ENCODE results near the gene TMEM33. TPM values are rescaled to one million over a fixed set of nuclear protein-coding genes. Genes with fewer than 3 reads are reported as not detected.

TMEM33 gene
- total and polyA plus RNA-seq, 2 experiments from 2014 or later, result 44.6 TPM

- Histone ChIP-seq H3F3A (ENCODE audit: insufficient read depth) (no peaks in the 10 kb centered on the region), H4K20me1 (ENCODE audit: insufficient read depth) (no peaks in the 10 kb centered on the region), H3K4me3 (no peak overlapping the region), H2AFZ (no peak overlapping the region), H3K9ac (no peak overlapping the region), H3K36me3 (ENCODE audit: low read depth) (no peaks in the 10 kb centered on the region), H3K79me2 (ENCODE audit: insufficient read depth) (no peaks in the 10 kb centered on the region), H3K9me3 (ENCODE audit: low read depth) (no peaks in the 10 kb centered on the region), H3K4me1 (ENCODE audit: insufficient read depth) (no peaks in the 10 kb centered on the region), H3K4me2 (ENCODE audit: unreplicated experiment) (no peak overlapping the region), H3K9me2 (ENCODE audit: insufficient read depth) (no peaks in the 10 kb centered on the region), H3K27ac (no peak overlapping the region), H3K27me3 (replicated peaks; ENCODE audit: insufficient read depth) (no peaks in the 10 kb centered on the region)
- DNase-seq, result no peak
- TF ChIP-seq EZH2 (IDR thresholded peaks at IDR 0.05; ENCODE audit: insufficient read depth, poor library complexity, severe bottlenecking) (no peak), EZH2phosphoT487 (IDR thresholded peaks at IDR 0.05; ENCODE audit: insufficient read depth, low read depth) (no peak)
- in situ Hi-C loops (cut with MboI), result no loop called here
- WGBS, 2 experiments (ENCODE audit: low coverage in 1 of 2, low lambda C conversion rate in 2 of 2, missing lambda C conversion rate in 2 of 2), result 54 to 65% methylated on average over 4 of the region's 4 CpGs
These were observed 7.3 kb upstream of the TMEM33 start for GRCh38 chr4:41927796-41928499.

GRCh38 chr4:41930139-41930831 is 4.9 kb upstream of the TMEM33 start:
- Histone ChIP-seq H4K20me1 (ENCODE audit: insufficient read depth) (no peaks in the 10 kb centered on the region), H3F3A (ENCODE audit: insufficient read depth) (no peaks in the 10 kb centered on the region), H3K9me3 (ENCODE audit: low read depth) (no peaks in the 10 kb centered on the region), H3K9ac (no peak overlapping the region), H2AFZ (no peak overlapping the region), H3K27ac (no peak overlapping the region), H3K4me2 (ENCODE audit: unreplicated experiment) (no peak overlapping the region), H3K4me3 (no peak overlapping the region), H3K27me3 (replicated peaks; ENCODE audit: insufficient read depth) (no peaks in the 10 kb centered on the region), H3K4me1 (ENCODE audit: insufficient read depth) (no peaks in the 10 kb centered on the region), H3K9me2 (ENCODE audit: insufficient read depth) (no peaks in the 10 kb centered on the region), H3K79me2 (ENCODE audit: insufficient read depth) (peaks cover 3% of the 10 kb centered on the region), H3K36me3 (ENCODE audit: low read depth) (no peaks in the 10 kb centered on the region)
- in situ Hi-C loops (cut with MboI), result no loop called here
- no peak for DNase-seq
- TF ChIP-seq EZH2phosphoT487 (IDR thresholded peaks at IDR 0.05; ENCODE audit: insufficient read depth, low read depth), result no peak
- TF ChIP-seq EZH2 (IDR thresholded peaks at IDR 0.05; ENCODE audit: insufficient read depth, poor library complexity, severe bottlenecking), result no peak
- 67 to 72% methylated on average over 7 of the region's 7 CpGs for WGBS, 2 experiments (ENCODE audit: low coverage in 1 of 2, low lambda C conversion rate in 2 of 2, missing lambda C conversion rate in 2 of 2)

- DNase-seq, result no peak
- no peaks in the 10 kb centered on the region for H3K27me3 ChIP-seq (replicated peaks; ENCODE audit: insufficient read depth)
- no peaks in the 10 kb centered on the region for H3K36me3 ChIP-seq (ENCODE audit: low read depth)
- no peaks in the 10 kb centered on the region for H3F3A ChIP-seq (ENCODE audit: insufficient read depth)
- in situ Hi-C loops (cut with MboI), result no loop called here
- H3K4me1 ChIP-seq (ENCODE audit: insufficient read depth), result peaks cover 15% of the 10 kb centered on the region; the same call in 1 of the 2 replicates
- H3K4me3 ChIP-seq, result no peak overlapping the region
- no peak overlapping the region for H2AFZ ChIP-seq
- 27 to 30% methylated on average over 3 of the region's 3 CpGs for WGBS, 2 experiments (ENCODE audit: low coverage in 1 of 2, low lambda C conversion rate in 2 of 2, missing lambda C conversion rate in 2 of 2)
- no peaks in the 10 kb centered on the region for H3K9me2 ChIP-seq (ENCODE audit: insufficient read depth)
- no peak overlapping the region for H3K4me2 ChIP-seq (ENCODE audit: unreplicated experiment)
- no peaks in the 10 kb centered on the region for H3K9me3 ChIP-seq (ENCODE audit: low read depth)
- no peaks in the 10 kb centered on the region for H4K20me1 ChIP-seq (ENCODE audit: insufficient read depth)
- TF ChIP-seq EZH2phosphoT487 (IDR thresholded peaks at IDR 0.05; ENCODE audit: insufficient read depth, low read depth), result no peak
- H3K9ac ChIP-seq, result no peak overlapping the region
- no peak overlapping the region for H3K27ac ChIP-seq
- peaks cover 31% of the 10 kb centered on the region for H3K79me2 ChIP-seq (ENCODE audit: insufficient read depth)
These were observed 2.2 kb upstream of the TMEM33 start for GRCh38 chr4:41932988-41933387.

- H2AFZ ChIP-seq, result peak overlapping the region; percentile 96
- in situ Hi-C loops (cut with MboI), result no loop called here
- H3K27ac ChIP-seq, result no peak overlapping the region
- peaks cover 41% of the 10 kb centered on the region for H3K79me2 ChIP-seq (ENCODE audit: insufficient read depth)
- peaks cover 2% of the 10 kb centered on the region; the same call in 1 of the 2 replicates for H3K36me3 ChIP-seq (ENCODE audit: low read depth)
- TF ChIP-seq EZH2phosphoT487 (IDR thresholded peaks at IDR 0.05; ENCODE audit: insufficient read depth, low read depth), result no peak
- TF ChIP-seq EZH2 (IDR thresholded peaks at IDR 0.05; ENCODE audit: insufficient read depth, poor library complexity, severe bottlenecking), result no peak
- peaks cover 15% of the 10 kb centered on the region; the same call in 1 of the 2 replicates for H3K4me1 ChIP-seq (ENCODE audit: insufficient read depth)
- no peaks in the 10 kb centered on the region for H3K9me3 ChIP-seq (ENCODE audit: low read depth)
- no peak overlapping the region for H3K4me2 ChIP-seq (ENCODE audit: unreplicated experiment)
- no peaks in the 10 kb centered on the region for H3K27me3 ChIP-seq (replicated peaks; ENCODE audit: insufficient read depth)
- no peaks in the 10 kb centered on the region for H3F3A ChIP-seq (ENCODE audit: insufficient read depth)
- no peak overlapping the region for H3K4me3 ChIP-seq
- H3K9ac ChIP-seq, result no peak overlapping the region
- no peak for DNase-seq
- no peaks in the 10 kb centered on the region for H3K9me2 ChIP-seq (ENCODE audit: insufficient read depth)
- no peaks in the 10 kb centered on the region for H4K20me1 ChIP-seq (ENCODE audit: insufficient read depth)
- 77 to 79% methylated on average over 10 of the region's 10 CpGs for WGBS, 2 experiments (ENCODE audit: low coverage in 1 of 2, low lambda C conversion rate in 2 of 2, missing lambda C conversion rate in 2 of 2)
These were observed 1.2 kb upstream of the TMEM33 start for GRCh38 chr4:41933997-41934503.

Measured in GM23248 (cell line).